NCI-H446 (cell line): ENCODE measurements around the gene CAMKK2.
"Not testable (repeated sequence)": the region's sequence is repeated elsewhere in the genome, so short reads cannot be mapped to it uniquely, and the experiment has no call there.

Source experiments
- DNase-seq, 2 experiments: peaks; one replicate each; lab custom pipeline; 2025; lab: John Stamatoyannopoulos, UW

CAMKK2 gene

DNA sequence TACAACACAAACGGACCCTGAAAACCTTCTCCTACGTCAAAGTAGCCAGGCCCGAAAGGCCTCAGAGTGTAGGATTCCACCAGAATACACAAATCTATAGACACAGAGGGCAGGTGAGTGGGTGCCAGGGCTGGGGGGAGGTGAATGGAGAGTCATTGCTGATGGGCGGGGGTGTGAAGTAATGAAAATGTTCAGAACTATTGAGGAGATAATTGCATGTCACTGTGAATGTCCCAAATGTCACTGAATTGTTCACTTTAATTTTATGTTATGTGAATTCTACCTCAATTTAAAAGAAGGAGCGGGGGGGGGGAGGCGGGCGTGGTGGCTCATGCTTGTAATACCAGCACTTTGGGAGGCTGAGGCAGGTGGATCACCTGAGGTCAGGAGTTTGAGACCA lies 50.6 kb downstream of the CAMKK2 start:
- no peak for DNase-seq

- no peak for DNase-seq
These were observed 51.5 kb downstream of the CAMKK2 start for GRCh38 chr12:121245031-121245430.

GRCh38 chr12:121241156-121241970 lies 55.1 kb downstream of the CAMKK2 start:
- DNase-seq, result no peak

DNA sequence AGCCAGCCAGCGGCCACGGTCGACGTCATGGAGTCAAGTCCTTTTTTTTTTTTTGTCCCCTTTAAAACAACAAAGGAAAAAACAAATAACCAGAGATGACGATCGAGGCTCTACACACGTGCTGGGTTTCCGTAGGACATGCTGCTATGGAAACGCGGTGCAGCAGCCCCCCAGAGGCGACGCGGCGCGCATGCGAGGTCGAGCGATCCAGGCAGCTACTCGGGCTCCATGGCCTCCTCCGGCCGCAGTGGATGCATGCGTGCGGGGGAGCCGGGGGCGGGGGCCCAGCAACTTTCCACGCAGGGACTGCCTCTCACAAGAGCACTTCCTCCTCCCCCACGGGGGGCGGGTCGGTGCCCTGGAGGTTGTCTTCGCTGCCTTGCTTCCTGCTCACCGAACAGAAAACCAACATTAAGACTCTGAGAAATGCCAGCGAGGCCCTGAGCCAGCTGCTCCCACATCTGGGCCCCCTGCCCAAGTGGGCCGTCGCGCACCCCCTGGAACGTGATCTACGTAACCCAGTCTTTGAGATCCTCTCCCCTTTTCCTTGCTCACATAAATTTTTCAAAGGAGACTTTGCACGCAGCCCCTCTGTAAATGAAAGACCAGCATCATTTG lies 55.9 kb downstream of the CAMKK2 start:
- no peak for DNase-seq

DNA sequence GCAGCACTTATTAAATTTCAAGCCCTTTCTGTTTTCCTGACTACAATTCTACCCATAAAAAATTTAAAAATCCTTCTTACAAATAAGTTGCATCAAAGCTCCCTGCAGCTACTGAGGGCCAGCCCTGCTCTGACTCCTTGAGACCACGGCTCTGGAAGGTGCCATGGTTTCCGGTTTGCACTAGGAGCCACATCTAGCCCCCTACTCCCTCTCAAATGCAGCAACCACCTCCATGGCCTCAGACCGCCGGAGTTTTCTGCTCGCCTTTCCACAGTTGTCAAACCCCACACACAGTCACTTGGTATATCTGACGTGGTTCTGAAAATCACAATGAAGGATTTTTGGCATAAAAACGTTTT lies 56.5 kb downstream of the CAMKK2 start:
- no peak for DNase-seq

- no peak for DNase-seq
These were observed 57.0 kb downstream of the CAMKK2 start for GRCh38 chr12:121239351-121240061.

- no peak for DNase-seq
These were observed 57.7 kb downstream of the CAMKK2 start for GRCh38 chr12:121238604-121239350.

- no peak for DNase-seq
These were observed 58.4 kb downstream of the CAMKK2 start for GRCh38 chr12:121238086-121238485.

GRCh38 chr12:121237415-121237814 lies 59.1 kb downstream of the CAMKK2 start:
- DNase-seq, result no peak

GRCh38 chr12:121236776-121237175 lies 59.7 kb downstream of the CAMKK2 start:
- no peak for DNase-seq

GRCh38 chr12:121233628-121234020 lies 62.9 kb downstream of the CAMKK2 start:
- DNase-seq, result no peak

DNA sequence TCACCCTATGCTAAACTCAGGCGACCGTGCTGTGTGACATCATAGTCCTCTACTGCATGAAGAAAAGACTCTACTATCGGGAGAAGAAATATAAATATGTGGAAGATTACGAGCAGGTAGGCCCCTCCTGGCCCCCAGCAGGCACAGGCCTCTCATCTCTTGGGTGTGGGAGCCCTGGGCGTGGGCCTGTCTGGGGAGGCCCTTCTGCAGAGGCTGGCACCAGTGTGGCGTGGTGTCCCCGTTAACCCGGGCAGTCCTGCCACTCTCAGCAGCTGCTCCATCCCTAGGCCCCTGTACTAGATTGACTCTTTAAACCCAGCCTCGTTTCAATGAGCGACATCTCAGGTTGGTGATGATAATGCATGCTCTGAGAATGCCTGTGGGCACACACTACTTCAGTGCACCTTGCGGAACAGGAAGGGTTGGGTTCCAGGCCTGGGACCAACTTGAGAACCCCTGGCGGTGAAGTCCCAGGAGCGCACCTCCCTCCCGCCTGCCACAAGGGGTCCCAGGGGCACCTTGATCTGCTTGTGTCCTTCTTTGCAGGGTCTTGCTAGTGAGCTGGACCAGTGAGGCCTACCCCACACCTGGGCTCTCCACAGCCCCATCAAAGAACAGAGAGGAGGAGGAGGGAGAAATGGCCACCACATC lies 63.4 kb downstream of the CAMKK2 start:
- no peak for DNase-seq

GRCh38 chr12:121232163-121232562 lies 64.3 kb downstream of the CAMKK2 start:
- no peak for DNase-seq

- DNase-seq, result no peak
These were observed 66.0 kb downstream of the CAMKK2 start for GRCh38 chr12:121230538-121230907.

DNA sequence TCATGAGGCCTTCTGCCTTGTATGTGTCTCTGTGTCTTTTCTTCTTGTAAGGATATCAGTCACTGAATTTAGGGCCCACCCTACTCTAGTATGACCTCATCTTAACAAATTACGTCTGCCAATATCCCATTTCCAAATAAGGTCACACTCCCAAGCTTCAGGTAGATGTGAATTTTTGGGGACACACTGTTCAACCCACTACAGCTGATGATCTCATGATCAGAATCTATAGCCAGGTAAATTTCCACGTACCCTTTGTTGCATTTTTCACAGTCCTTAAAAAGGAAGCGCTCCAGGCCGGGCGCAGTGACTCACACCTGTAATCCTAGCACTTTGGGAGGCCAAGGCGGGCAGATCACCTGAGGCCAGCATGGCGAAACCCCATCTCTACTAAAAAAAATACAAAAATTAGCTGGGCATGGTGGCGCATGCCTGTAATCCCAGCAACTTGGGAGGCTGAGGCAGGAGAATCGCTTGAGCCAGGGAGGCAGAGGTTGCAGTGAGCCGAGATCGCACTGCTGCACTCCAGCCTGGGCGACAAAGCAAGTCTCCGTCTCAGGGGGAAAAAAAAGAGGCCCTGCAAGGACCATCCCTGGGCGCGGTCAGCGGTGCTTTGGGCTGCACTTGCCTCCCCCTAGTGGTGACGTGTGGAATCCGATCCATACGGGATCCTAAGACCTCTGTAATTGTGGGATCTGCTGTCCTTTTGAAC lies 66.5 kb downstream of the CAMKK2 start:
- peak; percentile 15 to 59 for DNase-seq

GRCh38 chr12:121228919-121229665 lies 67.4 kb downstream of the CAMKK2 start:
- no peak for DNase-seq

DNA sequence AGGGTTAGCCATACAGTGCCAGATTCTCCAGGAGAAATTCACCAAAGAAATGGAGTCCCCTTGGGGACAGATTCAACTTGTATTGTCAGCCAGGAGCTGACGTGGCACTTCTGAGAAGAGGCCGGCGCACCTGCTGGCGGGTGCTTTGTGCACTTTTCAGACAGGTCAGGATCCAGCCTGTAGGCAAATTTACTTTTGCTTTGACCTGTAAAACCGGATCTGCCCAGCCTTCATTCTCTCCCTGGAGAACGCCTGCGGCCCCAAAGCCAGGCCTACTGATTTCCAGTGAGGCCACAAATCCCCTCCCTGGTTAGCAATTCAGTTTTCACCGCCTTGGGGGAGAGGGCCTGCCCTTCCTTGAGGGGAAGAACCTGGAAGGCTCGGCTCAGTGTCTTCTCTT lies 69.2 kb downstream of the CAMKK2 start:
- DNase-seq, result no peak

GRCh38 chr12:121226871-121227270 lies 69.6 kb downstream of the CAMKK2 start:
- DNase-seq, result not testable (repeated sequence)

DNA sequence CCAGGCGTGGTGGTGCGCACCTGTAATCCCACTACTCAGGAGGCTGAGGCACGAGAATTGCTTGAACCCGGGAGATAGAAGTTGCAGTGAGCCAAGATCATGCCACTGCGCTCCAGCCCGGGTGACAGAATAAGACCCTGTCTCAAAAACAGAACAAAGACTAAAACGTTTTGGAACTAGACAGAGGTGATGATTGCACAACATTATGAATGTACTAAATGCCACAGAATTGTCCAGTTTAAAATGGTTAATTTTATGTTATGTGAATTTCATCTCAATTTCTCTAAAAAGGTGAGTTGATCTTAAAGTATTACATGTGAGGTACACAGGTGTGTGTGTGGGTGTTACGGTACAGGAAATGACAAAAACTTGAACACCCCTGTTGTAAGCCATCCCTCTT lies 70.1 kb downstream of the CAMKK2 start:
- no peak for DNase-seq

GRCh38 chr12:121224591-121224990 lies 71.9 kb downstream of the CAMKK2 start:
- DNase-seq, result no peak
